ENCODE measurements around the gene CREB5.
A peak's percentile ranks its signal among the peaks of the same experiment; 100 is the strongest.

CREB5 gene

DNA sequence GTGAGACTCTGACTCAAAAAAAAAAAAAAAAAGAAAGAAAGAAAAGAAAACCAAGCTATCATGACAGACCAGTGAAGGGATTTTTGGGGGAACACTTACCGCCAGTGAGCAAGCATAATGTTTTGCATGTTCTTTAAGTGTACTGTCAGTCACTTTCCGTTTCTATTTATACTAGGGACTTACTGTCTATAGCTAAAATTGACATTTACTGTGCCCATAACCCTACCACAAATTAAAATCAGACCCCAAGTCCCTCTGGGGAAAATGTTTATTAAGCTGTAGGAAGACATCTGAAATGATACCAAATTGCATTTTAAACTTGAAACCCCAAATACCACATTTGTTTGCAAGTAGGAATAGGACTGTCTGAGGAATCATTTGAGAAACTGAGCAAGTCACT is 293.0 kb downstream of the CREB5 start:
- Histone ChIP-seq H3K9me3 (ENCODE audit: control insufficient read depth, low read length) (no peaks in the 10 kb centered on the region), H3K4me3 (ENCODE audit: extremely low read depth, insufficient read depth, low read length, poor library complexity, severe bottlenecking) (no peak overlapping the region), H3K4me1 (ENCODE audit: control insufficient read depth, insufficient read depth, low read length, poor library complexity, severe bottlenecking) (no peaks in the 10 kb centered on the region), H3K27ac (ENCODE audit: low read depth, low read length, severe bottlenecking) (no peak overlapping the region), H3K36me3 (ENCODE audit: control insufficient read depth, insufficient read depth, low read length) (peaks cover 14% of the 10 kb centered on the region)
- WGBS, 2 experiments (ENCODE audit: insufficient coverage in 2 of 2) = 100% methylated on average over 1 of the region's 2 CpGs; no CpG with 5 or more reads in 1 of the 2 experiments

DNA sequence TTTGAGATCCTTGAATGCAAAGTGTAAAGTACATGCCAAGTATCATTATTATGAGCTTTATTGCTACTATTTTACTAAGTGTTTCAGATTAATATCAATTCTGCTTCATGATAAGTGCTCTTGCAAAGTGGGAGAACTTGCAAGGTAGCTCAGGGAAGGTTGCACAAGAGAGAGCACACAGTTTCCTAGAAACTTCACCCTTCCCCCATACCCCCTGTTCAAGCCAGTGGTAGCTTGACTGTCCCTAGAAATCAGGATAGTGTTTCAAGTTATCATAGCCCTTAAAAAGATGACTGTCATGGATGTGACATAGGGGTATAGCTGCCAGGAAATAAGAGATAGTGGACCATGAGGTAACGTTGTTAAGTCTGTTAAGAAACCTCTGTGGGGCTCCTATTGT is 294.3 kb downstream of the CREB5 start:
- Histone ChIP-seq H3K4me3 (ENCODE audit: extremely low read depth, insufficient read depth, low read length, poor library complexity, severe bottlenecking) (no peak overlapping the region), H3K36me3 (ENCODE audit: control insufficient read depth, insufficient read depth, low read length) (peaks cover 14% of the 10 kb centered on the region), H3K4me1 (ENCODE audit: control insufficient read depth, insufficient read depth, low read length, poor library complexity, severe bottlenecking) (no peaks in the 10 kb centered on the region), H3K9me3 (ENCODE audit: control insufficient read depth, low read length) (no peaks in the 10 kb centered on the region), H3K27ac (ENCODE audit: low read depth, low read length, severe bottlenecking) (no peak overlapping the region)
- WGBS, 2 experiments (ENCODE audit: insufficient coverage in 2 of 2) = 100% methylated on average over 1 of the region's 1 CpG

DNA sequence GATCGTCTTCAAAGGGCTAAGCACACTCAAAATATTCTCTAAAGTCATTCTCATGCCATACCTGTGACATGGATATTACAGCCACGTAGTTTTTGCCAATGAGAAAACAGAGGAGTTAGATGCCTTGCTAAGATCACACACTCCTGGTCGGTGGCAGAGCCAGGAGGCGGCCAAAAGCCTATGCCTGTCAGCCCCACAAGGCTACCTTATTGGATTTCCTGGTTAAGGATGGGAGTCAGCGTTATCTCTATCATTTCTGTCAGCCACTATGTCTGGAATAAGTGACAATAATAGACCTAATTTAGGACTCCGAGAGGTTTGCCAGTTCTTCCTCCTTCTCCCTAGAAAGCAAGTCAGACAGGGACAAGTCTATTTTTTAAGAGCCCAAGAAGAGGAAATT is 295.0 kb downstream of the CREB5 start:
- Histone ChIP-seq H3K4me1 (ENCODE audit: control insufficient read depth, insufficient read depth, low read length, poor library complexity, severe bottlenecking) (no peaks in the 10 kb centered on the region), H3K9me3 (ENCODE audit: control insufficient read depth, low read length) (no peaks in the 10 kb centered on the region), H3K36me3 (ENCODE audit: control insufficient read depth, insufficient read depth, low read length) (peaks cover 12% of the 10 kb centered on the region), H3K27ac (ENCODE audit: low read depth, low read length, severe bottlenecking) (no peak overlapping the region), H3K4me3 (ENCODE audit: extremely low read depth, insufficient read depth, low read length, poor library complexity, severe bottlenecking) (no peak overlapping the region)
- WGBS, 2 experiments (ENCODE audit: insufficient coverage in 2 of 2) = 93 to 95% methylated on average over 4 of the region's 6 CpGs

DNA sequence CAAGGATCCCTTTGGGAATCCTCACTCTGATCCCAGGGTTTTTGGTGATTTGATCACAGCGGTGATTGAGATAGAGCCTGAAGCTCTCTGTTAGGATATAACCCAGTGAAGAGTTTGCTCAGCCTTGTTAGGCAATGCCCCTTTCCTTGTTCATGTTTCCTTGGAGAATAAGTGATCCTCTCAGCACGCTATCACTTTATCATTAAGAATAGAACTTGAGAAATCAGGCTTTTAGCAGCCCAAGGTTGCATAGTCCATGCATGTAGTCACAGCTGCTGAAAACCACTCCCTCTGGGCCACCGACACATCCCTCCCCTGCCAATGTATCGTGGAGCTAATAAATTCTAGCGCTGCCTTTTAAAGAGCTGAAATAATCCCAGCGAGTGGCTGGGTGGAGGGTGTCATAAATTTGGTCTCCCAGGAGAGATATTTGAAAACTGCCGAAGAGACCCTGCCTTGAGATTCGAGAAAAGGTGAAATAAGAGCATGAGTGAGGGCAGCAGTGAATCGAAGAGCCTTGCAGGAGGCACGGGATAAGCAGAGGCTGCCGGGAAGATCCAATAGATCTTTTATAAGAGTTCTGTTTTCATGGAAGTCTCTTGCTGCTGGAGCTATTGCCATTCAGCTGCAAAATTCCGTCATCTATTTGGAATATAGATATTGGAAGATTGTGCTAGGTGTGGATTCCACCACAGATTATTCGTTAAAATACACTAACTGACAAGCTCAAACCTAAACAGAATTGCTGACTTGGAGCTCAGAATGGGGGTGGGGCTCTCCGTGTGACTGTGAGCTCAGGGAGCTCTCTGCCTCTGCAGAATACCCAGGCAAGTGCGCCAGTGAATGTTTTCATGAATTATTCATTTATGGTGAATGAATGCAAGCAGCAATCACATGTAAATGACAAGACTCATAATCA is 296.0 kb downstream of the CREB5 start:
- H3K27ac ChIP-seq (ENCODE audit: low read depth, low read length, severe bottlenecking) = peak overlapping the region; percentile 51
- no peak overlapping the region for H3K4me3 ChIP-seq (ENCODE audit: extremely low read depth, insufficient read depth, low read length, poor library complexity, severe bottlenecking)
- H3K9me3 ChIP-seq (ENCODE audit: control insufficient read depth, low read length) = no peaks in the 10 kb centered on the region
- no peaks in the 10 kb centered on the region for H3K4me1 ChIP-seq (ENCODE audit: control insufficient read depth, insufficient read depth, low read length, poor library complexity, severe bottlenecking)
- 90 to 91% methylated on average over 10 to 11 of the region's 15 CpGs for WGBS, 2 experiments (ENCODE audit: insufficient coverage in 2 of 2)
- peaks cover 11% of the 10 kb centered on the region for H3K36me3 ChIP-seq (ENCODE audit: control insufficient read depth, insufficient read depth, low read length)

DNA sequence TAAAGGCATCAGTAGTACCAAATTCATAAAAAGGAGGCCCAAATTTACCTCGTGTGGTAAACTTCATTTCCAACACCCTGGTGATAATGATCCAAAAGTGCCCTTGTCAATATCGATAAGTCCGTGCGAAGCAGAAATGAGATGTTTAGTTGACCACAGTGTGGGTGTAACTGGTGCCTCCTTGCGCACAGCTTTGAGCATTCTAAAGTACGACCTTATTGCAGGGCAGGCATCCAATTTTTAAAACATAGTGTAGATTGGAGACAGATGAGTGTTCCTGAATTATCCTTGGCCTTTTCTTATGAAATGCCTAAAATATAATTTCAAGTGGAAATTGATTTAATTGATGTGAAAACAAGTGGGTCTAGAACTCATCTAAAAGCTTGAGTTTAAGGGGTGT is 297.4 kb downstream of the CREB5 start:
- Histone ChIP-seq H3K27ac (ENCODE audit: low read depth, low read length, severe bottlenecking) (no peak overlapping the region), H3K4me1 (ENCODE audit: control insufficient read depth, insufficient read depth, low read length, poor library complexity, severe bottlenecking) (no peaks in the 10 kb centered on the region), H3K4me3 (ENCODE audit: extremely low read depth, insufficient read depth, low read length, poor library complexity, severe bottlenecking) (no peak overlapping the region), H3K36me3 (ENCODE audit: control insufficient read depth, insufficient read depth, low read length) (peaks cover 14% of the 10 kb centered on the region), H3K9me3 (ENCODE audit: control insufficient read depth, low read length) (no peaks in the 10 kb centered on the region)
- 98 to 99% methylated on average over 6 of the region's 6 CpGs for WGBS, 2 experiments (ENCODE audit: insufficient coverage in 2 of 2)

DNA sequence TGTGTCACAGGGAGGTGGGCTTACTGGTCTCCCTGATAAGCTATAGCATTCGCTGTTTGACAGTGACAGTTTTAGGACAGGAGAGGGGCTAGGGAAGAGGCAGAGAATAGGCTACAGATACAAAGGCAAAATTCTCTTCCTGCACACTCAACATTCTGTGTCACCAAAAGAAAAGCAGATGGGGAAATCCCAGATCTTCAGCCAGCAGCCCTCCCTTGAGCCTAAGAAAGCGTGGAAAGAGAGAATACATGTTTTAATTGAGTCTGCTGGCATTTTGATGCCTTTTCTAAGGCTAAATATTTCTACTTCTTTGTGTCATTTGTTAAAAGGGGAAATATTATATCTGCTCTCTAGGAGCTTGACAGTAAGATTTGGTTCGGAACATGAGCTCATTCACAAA is 298.8 kb downstream of the CREB5 start:
- 94 to 100% methylated on average over 2 of the region's 3 CpGs for WGBS, 2 experiments (ENCODE audit: insufficient coverage in 2 of 2)
- peaks cover 15% of the 10 kb centered on the region for H3K36me3 ChIP-seq (ENCODE audit: control insufficient read depth, insufficient read depth, low read length)
- no peaks in the 10 kb centered on the region for H3K9me3 ChIP-seq (ENCODE audit: control insufficient read depth, low read length)
- H3K27ac ChIP-seq (ENCODE audit: low read depth, low read length, severe bottlenecking) = no peak overlapping the region
- H3K4me1 ChIP-seq (ENCODE audit: control insufficient read depth, insufficient read depth, low read length, poor library complexity, severe bottlenecking) = no peaks in the 10 kb centered on the region
- no peak overlapping the region for H3K4me3 ChIP-seq (ENCODE audit: extremely low read depth, insufficient read depth, low read length, poor library complexity, severe bottlenecking)

DNA sequence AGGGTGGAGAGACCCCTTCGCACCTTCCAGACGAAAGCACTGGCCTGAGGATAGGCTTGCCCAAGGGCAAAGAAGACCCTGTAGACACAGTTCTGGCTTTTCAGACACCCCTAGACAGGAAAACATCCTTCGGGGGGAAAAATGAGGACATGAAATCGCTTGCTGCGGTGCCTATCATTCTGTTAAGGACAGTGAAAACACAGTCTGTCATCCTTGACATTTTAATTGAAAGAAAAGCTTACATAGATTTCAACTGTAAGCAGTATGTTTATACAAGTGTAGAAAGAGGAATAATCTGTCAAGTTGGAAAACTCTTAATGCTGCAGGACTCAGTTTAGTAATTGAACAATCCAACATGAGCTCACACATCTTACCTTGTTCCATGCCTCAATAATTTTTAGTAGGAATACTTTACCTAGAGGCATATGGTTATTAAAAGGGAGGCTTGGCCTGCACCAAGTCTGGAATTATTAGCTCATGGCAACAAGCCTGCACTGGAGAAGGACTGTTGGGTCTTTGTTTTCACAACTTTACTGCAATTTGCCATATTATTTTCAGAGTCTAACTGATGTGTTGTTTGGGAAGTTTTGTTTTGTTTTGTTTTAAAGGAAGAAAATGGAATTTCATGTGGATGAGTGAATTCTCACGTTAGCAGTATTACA is 302.3 kb downstream of the CREB5 start:
- Histone ChIP-seq H3K9me3 (ENCODE audit: control insufficient read depth, low read length) (no peaks in the 10 kb centered on the region), H3K27ac (ENCODE audit: low read depth, low read length, severe bottlenecking) (no peak overlapping the region), H3K4me3 (ENCODE audit: extremely low read depth, insufficient read depth, low read length, poor library complexity, severe bottlenecking) (no peak overlapping the region), H3K4me1 (ENCODE audit: control insufficient read depth, insufficient read depth, low read length, poor library complexity, severe bottlenecking) (no peaks in the 10 kb centered on the region), H3K36me3 (ENCODE audit: control insufficient read depth, insufficient read depth, low read length) (peaks cover 30% of the 10 kb centered on the region)
- 85 to 90% methylated on average over 3 to 5 of the region's 6 CpGs for WGBS, 2 experiments (ENCODE audit: insufficient coverage in 2 of 2)

DNA sequence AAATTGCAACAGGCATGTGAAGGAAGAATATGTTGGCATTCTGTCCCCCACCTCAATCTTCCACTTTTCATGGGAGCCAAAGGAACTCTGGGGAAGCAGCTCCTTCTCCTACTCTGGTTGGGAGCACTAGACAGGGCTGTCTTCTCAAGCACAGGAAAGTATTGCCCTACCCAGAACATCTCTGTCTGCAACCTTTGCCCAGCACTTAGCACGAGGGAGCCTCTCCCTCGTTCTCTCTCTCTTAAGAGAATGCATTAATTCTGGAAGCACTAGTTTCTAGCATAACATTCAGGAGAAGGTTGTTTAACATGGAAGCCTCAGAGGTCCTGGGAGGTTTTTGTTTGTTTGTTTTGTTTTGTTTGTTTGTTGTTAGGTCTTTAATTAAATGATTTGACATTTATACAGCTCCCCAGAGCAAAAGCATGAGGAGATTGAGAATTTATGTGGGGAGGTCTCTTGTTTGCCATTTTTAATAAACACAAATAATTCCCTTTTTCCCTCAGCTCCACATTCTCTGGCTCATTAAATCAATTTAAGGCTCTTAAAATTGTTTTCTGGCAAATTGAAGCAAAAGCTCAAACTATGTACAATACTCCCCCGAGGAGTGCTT is 305.2 kb downstream of the CREB5 start:
- H3K4me1 ChIP-seq (ENCODE audit: control insufficient read depth, insufficient read depth, low read length, poor library complexity, severe bottlenecking) = no peaks in the 10 kb centered on the region
- WGBS, 2 experiments (ENCODE audit: insufficient coverage in 2 of 2) = 100% methylated on average over 2 of the region's 3 CpGs; no CpG with 5 or more reads in 1 of the 2 experiments
- no peak overlapping the region for H3K4me3 ChIP-seq (ENCODE audit: extremely low read depth, insufficient read depth, low read length, poor library complexity, severe bottlenecking)
- no peak overlapping the region for H3K27ac ChIP-seq (ENCODE audit: low read depth, low read length, severe bottlenecking)
- peaks cover 52% of the 10 kb centered on the region for H3K36me3 ChIP-seq (ENCODE audit: control insufficient read depth, insufficient read depth, low read length)
- H3K9me3 ChIP-seq (ENCODE audit: control insufficient read depth, low read length) = no peaks in the 10 kb centered on the region

DNA sequence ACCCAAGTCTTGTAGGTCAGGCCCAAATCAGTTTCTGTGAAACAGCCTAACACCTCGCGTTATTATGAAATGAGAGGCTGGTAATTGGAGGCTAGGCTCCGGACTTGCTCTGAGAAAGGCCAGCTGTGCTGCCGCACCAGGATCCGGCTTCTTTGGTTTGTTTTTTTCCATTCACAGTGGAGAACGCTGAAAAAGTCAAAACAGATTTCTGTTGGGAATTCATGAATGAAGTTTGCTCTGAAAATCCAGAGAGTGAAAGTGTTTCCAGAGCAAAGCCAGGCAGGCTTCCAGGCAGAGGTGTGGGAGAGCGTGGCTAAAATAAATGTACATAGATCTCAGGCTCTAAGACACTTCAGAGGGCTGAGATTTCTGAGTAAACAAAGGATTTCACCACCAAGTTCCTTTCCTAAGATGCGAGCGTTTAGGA is 305.8 kb downstream of the CREB5 start:
- WGBS, 2 experiments (ENCODE audit: insufficient coverage in 2 of 2) = 95 to 100% methylated on average over 5 to 7 of the region's 9 CpGs
- no peaks in the 10 kb centered on the region for H3K4me1 ChIP-seq (ENCODE audit: control insufficient read depth, insufficient read depth, low read length, poor library complexity, severe bottlenecking)
- H3K36me3 ChIP-seq (ENCODE audit: control insufficient read depth, insufficient read depth, low read length) = peaks cover 51% of the 10 kb centered on the region
- no peaks in the 10 kb centered on the region for H3K9me3 ChIP-seq (ENCODE audit: control insufficient read depth, low read length)
- no peak overlapping the region for H3K27ac ChIP-seq (ENCODE audit: low read depth, low read length, severe bottlenecking)
- no peak overlapping the region for H3K4me3 ChIP-seq (ENCODE audit: extremely low read depth, insufficient read depth, low read length, poor library complexity, severe bottlenecking)

DNA sequence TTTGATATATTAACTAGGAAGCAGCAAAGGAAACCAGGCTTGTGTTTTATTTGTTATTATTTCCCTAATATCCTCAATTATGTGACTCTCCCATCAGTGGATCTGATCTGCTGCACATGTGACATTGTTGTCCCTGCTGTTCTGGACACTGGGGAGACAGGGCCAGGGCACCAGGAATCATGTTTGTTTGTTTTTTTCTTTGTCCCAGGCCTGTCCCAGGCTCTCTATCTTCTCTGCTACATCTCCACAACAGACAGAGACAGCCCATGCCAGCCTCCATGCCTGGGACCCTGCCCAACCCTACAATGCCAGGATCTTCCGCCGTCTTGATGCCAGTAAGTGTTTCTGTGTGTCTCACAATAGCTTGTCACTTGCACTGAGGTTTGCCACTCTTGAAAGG is 306.2 kb downstream of the CREB5 start:
- Histone ChIP-seq H3K4me1 (ENCODE audit: control insufficient read depth, insufficient read depth, low read length, poor library complexity, severe bottlenecking) (no peaks in the 10 kb centered on the region), H3K9me3 (ENCODE audit: control insufficient read depth, low read length) (no peaks in the 10 kb centered on the region), H3K4me3 (ENCODE audit: extremely low read depth, insufficient read depth, low read length, poor library complexity, severe bottlenecking) (no peak overlapping the region), H3K36me3 (ENCODE audit: control insufficient read depth, insufficient read depth, low read length) (peaks cover 55% of the 10 kb centered on the region), H3K27ac (ENCODE audit: low read depth, low read length, severe bottlenecking) (no peak overlapping the region)
- 89 to 100% methylated on average over 2 of the region's 2 CpGs for WGBS, 2 experiments (ENCODE audit: insufficient coverage in 2 of 2)
